Lung (tissue), 12 donors: ENCODE measurements around the gene ALS2. TPM values are rescaled to one million over a fixed set of nuclear protein-coding genes. Genes with fewer than 3 reads are reported as not detected.

Experiments
- ATAC-seq: fragments of 200-7000 bp; cut with Tn5 transposase; one replicate; pipeline ENCODE4 v1.9.1; 2020; ENCODE audit warnings: moderate number of reproducible peaks; ENCODE audit not compliant: insufficient read depth, low FRiP score
- DNase-seq, 3 donors: peaks; one replicate each; pipeline ENCODE4 v3.0.0-alpha.2; 2013 to 2017
- H3K27ac ChIP-seq, 2 donors: one replicate each; pipeline ENCODE4 v1.5.1; 2013; ENCODE audit warnings: mild to moderate bottlenecking in 2 of 2, moderate library complexity in 2 of 2, control low read depth in 1 of 2, inconsistent platforms in 1 of 2, low read depth in 1 of 2, low read length in 1 of 2
- H3K27me3 ChIP-seq, 3 donors: one replicate each; pipeline ENCODE4 v1.5.1; 2013; ENCODE audit warnings: low read length in 2 of 3; ENCODE audit not compliant: control insufficient read depth in 3 of 3, insufficient read depth in 3 of 3
- H3K36me3 ChIP-seq, 4 donors: one replicate each; pipeline ENCODE4 v1.5.1; 2013; ENCODE audit warnings: low read length in 4 of 4, mild to moderate bottlenecking in 1 of 4, moderate library complexity in 1 of 4; ENCODE audit not compliant: control insufficient read depth in 4 of 4, insufficient read depth in 4 of 4
- H3K4me1 ChIP-seq, 5 donors: one replicate each; pipeline ENCODE4 v1.5.1; 2013; ENCODE audit warnings: low read length in 5 of 5, mild to moderate bottlenecking in 2 of 5, moderate library complexity in 1 of 5; ENCODE audit not compliant: control insufficient read depth in 5 of 5, insufficient read depth in 5 of 5
- H3K4me3 ChIP-seq: one replicate; pipeline ENCODE4 v1.5.1; 2013; ENCODE audit warnings: mild to moderate bottlenecking, control low read depth, moderate library complexity
- H3K9ac ChIP-seq, 2 donors: one replicate each; pipeline ENCODE4 v1.5.1; 2013; ENCODE audit warnings: low read length in 2 of 2, control low read depth in 1 of 2; ENCODE audit not compliant: insufficient read depth in 1 of 2
- H3K9me3 ChIP-seq, 4 donors: one replicate each; pipeline ENCODE4 v1.5.1; 2013; ENCODE audit warnings: low read length in 3 of 4, mild to moderate bottlenecking in 1 of 4, moderate library complexity in 1 of 4; ENCODE audit not compliant: control insufficient read depth in 4 of 4, insufficient read depth in 3 of 4
- CTCF ChIP-seq: IDR thresholded peaks from 2 replicates; pipeline ENCODE4 v1.5.1; 2012; ENCODE audit warnings: mild to moderate bottlenecking; ENCODE audit errors: control extremely low read depth, extremely low read depth
- WGBS, 2 donors: extraction: QIAGEN DNeasy Blood & Tissue Kit; methylation state at CpG; one replicate each; pipeline ENCODE4 v1.1.7; 2013; 5-methylcytosine and 5-hydroxymethylcytosine counted together
- polyA plus RNA-seq, 2 donors: library from polyadenylated mRNA; stranded (reverse); fragments of 200-250 nt; gene quantifications; one replicate each; pipeline ENCODE4 v1.2.1, GENCODE V29; 2013
- total RNA-seq, 2 donors: library from RNA; depleted of rRNA in 1 of 2; stranded (reverse); fragments of >200 nt in 1 of 2; gene quantifications; one replicate each; pipeline ENCODE4 v1.2.1, GENCODE V29; 2014 to 2021
- donor health status: control.
- donor health status: control.
- donor health status: Bipolar disorder and iron deficiency.
- donor health status: healthy.
- donor health status: DM: yes; HTN: yes; CAD: no.

Gene ALS2
- total and polyA plus RNA-seq, 4 donors, result 6.1 to 34.6 (median 15.3) TPM

DNA sequence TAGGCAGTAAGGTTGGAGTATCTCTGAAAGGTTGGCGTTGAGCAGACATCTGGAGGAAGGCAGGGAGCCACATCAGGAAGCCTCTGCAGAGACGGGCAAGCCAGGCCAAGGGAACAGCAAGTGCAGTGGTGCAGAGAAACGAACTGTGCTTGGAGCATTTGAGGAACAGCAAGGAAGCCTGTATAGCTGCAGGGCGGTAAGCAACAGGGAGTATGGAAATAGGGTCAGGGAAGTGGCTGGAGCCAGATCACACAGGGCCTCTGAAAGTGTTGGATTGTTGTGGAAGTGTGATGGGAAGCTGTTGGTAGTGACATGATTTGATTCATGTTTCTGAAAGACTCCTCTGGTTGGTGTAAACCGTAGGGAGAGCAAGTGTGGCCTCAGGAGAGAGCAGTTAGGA lies 124.0 kb downstream of the ALS2 start:
- WGBS, 2 donors, result 78 to 82% methylated on average over 5 of the region's 5 CpGs

GRCh38 chr2:201656102-201656501 lies 124.6 kb downstream of the ALS2 start:
- Histone ChIP-seq H3K27me3 (no peaks in the 10 kb centered on the region), H3K9ac (no peak overlapping the region), H3K9me3 (no peaks in the 10 kb centered on the region), H3K4me1 (no peaks in the 10 kb centered on the region), H3K4me3 (no peak overlapping the region), H3K27ac (no peak overlapping the region), H3K36me3 (no peaks in the 10 kb centered on the region)
- WGBS, 2 donors, result 91 to 92% methylated on average over 11 of the region's 11 CpGs
- ATAC-seq (no peak), DNase-seq (no peak)
- no peak for TF ChIP-seq CTCF

More for the DNA sequence above, 124.0 kb downstream of the ALS2 start:
- no peaks in the 10 kb centered on the region for H3K9me3 ChIP-seq
- DNase-seq, result no peak
- H3K27ac ChIP-seq, result no peak overlapping the region
- no peak for TF ChIP-seq CTCF
- no peak overlapping the region for H3K9ac ChIP-seq
- H3K4me1 ChIP-seq, result no peaks in the 10 kb centered on the region
- no peak overlapping the region for H3K4me3 ChIP-seq
- no peaks in the 10 kb centered on the region for H3K27me3 ChIP-seq
- no peak for ATAC-seq
- H3K36me3 ChIP-seq, result no peaks in the 10 kb centered on the region

DNA sequence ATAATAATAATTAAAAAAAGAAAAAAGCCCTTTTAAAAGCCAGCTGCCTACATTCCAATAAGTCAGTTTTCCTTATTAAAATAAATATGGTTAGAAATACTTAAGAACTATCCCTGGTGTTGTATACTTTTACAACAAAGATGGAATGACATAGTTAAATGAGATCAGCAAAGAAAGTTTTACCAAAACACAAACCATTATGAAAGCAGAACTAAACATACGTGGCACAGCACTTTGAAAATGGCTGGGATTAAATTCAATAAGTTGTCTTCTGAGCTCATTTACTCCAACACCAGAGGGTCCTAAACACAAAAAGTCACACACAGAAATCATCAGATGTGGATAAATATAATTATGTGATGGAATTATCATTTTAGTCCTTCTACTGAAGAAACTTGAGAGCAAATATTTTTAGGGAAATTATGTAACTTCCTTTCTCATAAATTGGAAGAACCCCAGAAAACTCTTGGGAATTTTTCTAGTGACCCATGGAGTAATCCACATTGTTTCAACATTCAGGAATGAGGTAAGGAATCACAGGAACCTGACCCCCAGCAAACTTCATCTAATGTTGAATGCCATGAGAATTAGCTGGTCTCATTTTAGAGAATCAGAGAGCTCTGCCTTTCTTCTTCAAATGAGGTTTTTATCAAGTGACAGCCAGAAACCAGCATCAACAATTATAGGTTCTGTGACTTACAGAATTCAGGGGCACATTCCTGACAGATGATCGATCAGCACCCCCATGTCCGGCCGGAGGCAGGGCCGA lies 125.9 kb downstream of the ALS2 start:
- Histone ChIP-seq H3K27ac (no peak overlapping the region), H3K9me3 (no peaks in the 10 kb centered on the region), H3K27me3 (no peaks in the 10 kb centered on the region), H3K4me3 (no peak overlapping the region), H3K36me3 (no peaks in the 10 kb centered on the region), H3K9ac (no peak overlapping the region), H3K4me1 (no peaks in the 10 kb centered on the region)
- ATAC-seq (no peak), DNase-seq (peak in 2 of 3 donors; percentile 13 to 17)
- no peak for TF ChIP-seq CTCF
- 75 to 80% methylated on average over 5 of the region's 5 CpGs for WGBS, 2 donors
